Mucosa of descending colon (tissue), 3 donors: ENCODE measurements around the gene RPS5. TPM values are rescaled to one million over a fixed set of nuclear protein-coding genes. Genes with fewer than 3 reads are reported as not detected.
"Not testable (repeated sequence)": the region's sequence is repeated elsewhere in the genome, so short reads cannot be mapped to it uniquely, and the experiment has no call there.

Source experiments
- ATAC-seq: fragments of 200-7000 bp; cut with Tn5 transposase; one replicate; pipeline ENCODE4 v1.9.1; 2020; ENCODE audit warnings: mild to moderate bottlenecking, moderate library complexity
- DNase-seq, 3 donors: peaks; one replicate each; pipeline ENCODE4 v3.0.0-alpha.2; 2020
- H3K36me3 ChIP-seq: fragments of 200-600 bp; one replicate; pipeline ENCODE4 v1.8.0; 2021; ENCODE audit warnings: low read depth, mild to moderate bottlenecking
- H3K4me1 ChIP-seq: fragments of 200-600 bp; one replicate; pipeline ENCODE4 v1.8.0; 2021; ENCODE audit warnings: low read depth, mild to moderate bottlenecking
- H3K4me3 ChIP-seq: fragments of 200-600 bp; one replicate; pipeline ENCODE4 v1.8.0; 2021; ENCODE audit warnings: mild to moderate bottlenecking
- H3K9me3 ChIP-seq: fragments of 200-600 bp; one replicate; pipeline ENCODE4 v1.8.0; 2021; ENCODE audit warnings: mild to moderate bottlenecking
- intact Hi-C, 2 donors: fragments of 100-400 bp; cut with DNase I in 1 of 2; cut with micrococcal nuclease in 1 of 2; formaldehyde crosslinking; loops; one replicate each; pipeline versions ENCODE4 v1.11.0 to v1.11.1; 2022; cut with DNase I, micrococcal nuclease
- microRNA-seq: library from miRNA; unstranded; fragments of <30 nt; microRNA quantifications from one replicate; pipeline ENCODE4, GENCODE V29; 2019
- total RNA-seq, 3 donors: library from RNA; stranded (reverse); fragmentation: NEBNext Ultra II Directional in 2 of 3; extraction: Animal tissue kit (Norgen Biotek cat#: 25700) in 2 of 3; gene quantifications; one replicate each; pipeline versions ENCODE4 v1.2.1 to v1.2.4, GENCODE V29; 2021 to 2023
- TF ChIP-seq, protein P1 (sequence below): fragments of 200-600 bp; IDR thresholded peaks from one replicate; pipeline ENCODE4 v1.8.0; 2022; ENCODE audit warnings: antibody characterized with exemption, mild to moderate bottlenecking
- donor health status: DM: no; HTN: no; CAD: no; lungs with moderate emphysema.
- donor health status: DM: no; HTN: no; CAD: no.
- donor health status: DM: no; HTN: yes; CAD: no.

The RPS5 gene
- total RNA-seq, 3 donors from 2014 or later, result 692 to 768 (median 754) TPM

DNA sequence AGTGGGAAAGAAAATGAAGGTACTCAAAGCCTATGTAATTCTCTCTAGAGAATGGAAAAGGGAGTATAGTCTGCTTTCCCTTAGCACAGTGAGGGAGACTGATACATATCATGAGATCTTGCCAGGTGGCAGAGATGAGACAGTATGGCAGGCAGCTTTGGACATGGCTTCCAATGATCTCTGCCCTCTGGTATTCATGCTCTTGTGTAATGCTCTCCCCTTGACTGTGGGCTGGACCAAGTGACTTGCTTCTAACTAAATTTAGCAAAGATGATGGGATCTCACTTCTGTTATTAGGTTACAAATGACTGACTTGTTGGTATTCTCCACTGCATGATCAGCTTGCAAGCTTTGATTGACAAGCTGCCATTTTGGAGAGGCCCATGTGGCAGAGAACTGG, 42.7 kb downstream of the RPS5 start:
- DNase-seq, result no peak
- TF ChIP-seq, protein P1, sequence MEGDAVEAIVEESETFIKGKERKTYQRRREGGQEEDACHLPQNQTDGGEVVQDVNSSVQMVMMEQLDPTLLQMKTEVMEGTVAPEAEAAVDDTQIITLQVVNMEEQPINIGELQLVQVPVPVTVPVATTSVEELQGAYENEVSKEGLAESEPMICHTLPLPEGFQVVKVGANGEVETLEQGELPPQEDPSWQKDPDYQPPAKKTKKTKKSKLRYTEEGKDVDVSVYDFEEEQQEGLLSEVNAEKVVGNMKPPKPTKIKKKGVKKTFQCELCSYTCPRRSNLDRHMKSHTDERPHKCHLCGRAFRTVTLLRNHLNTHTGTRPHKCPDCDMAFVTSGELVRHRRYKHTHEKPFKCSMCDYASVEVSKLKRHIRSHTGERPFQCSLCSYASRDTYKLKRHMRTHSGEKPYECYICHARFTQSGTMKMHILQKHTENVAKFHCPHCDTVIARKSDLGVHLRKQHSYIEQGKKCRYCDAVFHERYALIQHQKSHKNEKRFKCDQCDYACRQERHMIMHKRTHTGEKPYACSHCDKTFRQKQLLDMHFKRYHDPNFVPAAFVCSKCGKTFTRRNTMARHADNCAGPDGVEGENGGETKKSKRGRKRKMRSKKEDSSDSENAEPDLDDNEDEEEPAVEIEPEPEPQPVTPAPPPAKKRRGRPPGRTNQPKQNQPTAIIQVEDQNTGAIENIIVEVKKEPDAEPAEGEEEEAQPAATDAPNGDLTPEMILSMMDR, result no peak
- peaks cover 86% of the 10 kb centered on the region for H3K9me3 ChIP-seq
- ATAC-seq, result no peak
- intact Hi-C loops, result no loop called here
- H3K36me3 ChIP-seq, result peaks cover 9% of the 10 kb centered on the region
- H3K4me1 ChIP-seq, result no peaks in the 10 kb centered on the region
- no peak overlapping the region for H3K4me3 ChIP-seq

DNA sequence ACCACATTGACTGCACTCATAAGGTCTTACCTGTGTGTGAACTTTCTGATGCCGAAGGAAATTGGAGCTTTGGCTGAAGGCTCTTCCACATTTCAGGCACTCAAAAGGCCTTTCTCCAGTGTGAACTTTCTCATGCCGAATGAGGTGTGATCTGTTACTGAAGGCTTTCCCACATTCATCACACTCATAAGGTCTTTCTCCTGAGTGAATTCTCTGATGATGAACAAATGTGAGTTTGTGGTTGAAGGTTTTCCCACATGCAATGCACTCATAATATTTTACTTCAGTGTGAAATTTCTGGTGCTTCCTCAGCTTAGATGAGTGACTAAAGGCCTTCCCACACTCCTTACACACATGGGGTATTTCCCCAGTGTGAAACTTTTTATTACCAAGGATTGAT, 47.1 kb downstream of the RPS5 start:
- Histone ChIP-seq H3K4me3 (no peak overlapping the region), H3K4me1 (peaks cover 2% of the 10 kb centered on the region), H3K36me3 (peaks cover 27% of the 10 kb centered on the region), H3K9me3 (peaks cover 100% of the 10 kb centered on the region)
- TF ChIP-seq, protein P1, result no peak
- ATAC-seq (no peak), DNase-seq (no peak)
- intact Hi-C loops, result no loop called here

DNA sequence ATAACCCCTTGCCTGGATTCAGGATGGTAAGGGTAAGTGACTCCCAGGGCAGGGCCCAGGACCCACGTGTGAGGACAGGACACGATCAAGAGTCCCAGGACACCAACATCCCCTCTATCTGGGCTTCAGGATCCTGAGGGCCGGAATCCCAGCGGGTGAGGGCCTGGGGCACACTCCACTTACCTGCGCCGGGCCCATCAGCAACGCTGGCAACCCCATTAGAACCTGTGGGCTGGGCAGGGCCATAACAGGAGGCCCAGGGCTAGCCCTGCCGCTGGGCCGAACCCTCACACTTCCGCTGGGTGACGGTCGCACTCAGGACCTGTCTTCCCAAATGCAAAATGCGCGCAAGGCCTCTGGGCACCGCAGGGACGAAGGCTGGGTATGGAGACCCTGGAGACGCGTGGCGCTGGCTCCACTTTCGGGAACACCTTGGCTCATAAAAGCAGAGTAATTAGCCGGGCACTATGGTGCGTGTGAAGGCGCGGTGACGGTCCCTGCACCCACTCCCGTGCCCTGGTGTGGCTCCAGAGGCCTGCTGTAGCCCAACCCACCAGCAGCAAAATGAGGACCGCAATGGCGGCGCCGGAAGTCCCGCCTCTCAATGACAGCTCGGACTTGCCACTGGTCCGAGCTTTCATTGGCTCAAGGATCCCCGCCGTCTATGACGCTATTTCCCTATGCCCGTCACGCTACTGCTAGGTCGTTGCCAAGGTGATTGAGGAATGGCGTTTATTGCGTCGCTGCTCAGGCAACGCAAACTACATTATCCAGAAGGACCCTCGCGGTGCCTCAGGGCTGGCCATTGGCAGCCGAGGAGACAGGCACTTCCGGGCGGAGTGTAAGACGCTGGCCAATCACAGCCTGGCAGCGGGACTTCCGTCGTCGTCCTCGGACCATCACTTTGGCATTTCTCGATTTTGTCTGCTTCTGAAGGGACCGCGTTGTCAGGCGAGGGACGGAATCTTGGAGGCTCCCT, 52.8 kb downstream of the RPS5 start, which contains the start of gene ZNF132:
Gene ZNF132, minus strand, starts transcription at position 578 of the 979 bp plus-strand sequence. Its CDS starts 332 bp downstream, at position 246.
- peaks cover 16% of the 10 kb centered on the region for H3K36me3 ChIP-seq
- peak; percentile 92 to 98 (median 97) for DNase-seq
- peaks cover 10% of the 10 kb centered on the region for H3K4me1 ChIP-seq
- H3K4me3 ChIP-seq, result peak within 1 kb of the TSS; percentile 41
- TF ChIP-seq, protein P1, result no peak
- peak; percentile 99 for ATAC-seq
- peaks cover 53% of the 10 kb centered on the region for H3K9me3 ChIP-seq
- intact Hi-C loops, result no loop called here

DNA sequence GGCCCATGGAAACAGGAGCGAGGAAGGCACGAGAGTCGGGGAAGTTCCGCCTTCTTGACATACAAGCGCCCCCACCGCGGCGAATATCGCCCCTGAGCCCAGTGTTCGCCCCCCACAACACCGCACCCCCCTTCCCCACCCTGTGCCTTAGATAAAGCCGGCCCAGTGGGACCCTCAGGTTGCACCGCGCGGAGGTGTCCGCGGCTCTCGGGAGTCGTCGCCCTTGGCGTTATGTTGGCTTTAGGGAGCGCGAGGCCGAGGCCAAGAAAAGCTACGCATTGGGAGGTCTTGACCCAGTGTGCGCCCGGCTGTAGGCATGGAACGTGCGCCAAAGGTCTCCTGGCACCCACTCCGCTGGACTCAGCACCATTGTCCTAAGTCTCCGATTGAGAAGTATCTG, 53.5 kb downstream of the RPS5 start:
- DNase-seq, result no peak
- peaks cover 10% of the 10 kb centered on the region for H3K4me1 ChIP-seq
- intact Hi-C loops, result no loop called here
- TF ChIP-seq, protein P1, result no peak
- peak overlapping the region; percentile 41 for H3K4me3 ChIP-seq
- H3K36me3 ChIP-seq, result peaks cover 9% of the 10 kb centered on the region
- peaks cover 47% of the 10 kb centered on the region for H3K9me3 ChIP-seq
- ATAC-seq, result no peak

DNA sequence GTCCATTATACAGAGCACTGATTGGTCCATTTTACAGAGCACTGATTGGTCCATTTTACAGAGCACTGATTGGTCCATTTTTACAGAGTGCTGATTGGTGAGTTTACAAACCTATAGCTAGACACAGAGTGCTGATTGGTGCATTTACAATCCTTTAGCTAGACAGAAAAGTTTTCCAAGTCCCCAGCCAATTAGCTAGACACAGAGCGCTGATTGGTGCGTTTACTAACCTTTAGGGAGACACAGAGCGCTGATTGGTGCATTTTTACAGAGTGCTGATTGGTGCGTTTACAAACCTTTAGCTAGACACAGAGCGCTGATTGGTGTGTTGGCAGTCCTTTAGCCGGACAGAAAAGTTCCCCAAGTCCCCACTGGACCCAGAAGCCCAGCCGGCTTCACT, 55.9 kb downstream of the RPS5 start:
- H3K4me3 ChIP-seq, ATAC-seq, intact Hi-C loops, H3K36me3 ChIP-seq, DNase-seq: not testable (repeated sequence)
- Histone ChIP-seq H3K9me3 (peaks cover 22% of the 10 kb centered on the region), H3K4me1 (peaks cover 10% of the 10 kb centered on the region)

Small RNAs within 50 kb of the gene (microRNA-seq; reads per million reads assigned to microRNA genes)
- not detected for gene MIR4754

Other genes starting within 250 kb of the RPS5 start
- gene ZNF329, start 236.5 kb upstream of the RPS5 start, total RNA-seq, result 10 to 100 TPM in 1 of 3 donors, 1 to 10 TPM in 2; 3.5 to 10.3 (median 4.9) TPM
- gene ZNF274, start 204.2 kb upstream of the RPS5 start, total RNA-seq, result 10 to 100 TPM; 13.3 to 26.6 (median 20.5) TPM
- 10 to 100 TPM; 12.1 to 30.5 (median 27.6) TPM for gene ZNF544, start 158.4 kb upstream of the RPS5 start, total RNA-seq
- 1 to 10 TPM; 3.6 to 7.9 (median 3.8) TPM for gene ZNF8, start 108.3 kb upstream of the RPS5 start, total RNA-seq
- 10 to 100 TPM; 25.0 to 31.7 (median 30.0) TPM for gene ERVK3-1, start 81.9 kb upstream of the RPS5 start, total RNA-seq
- gene ZSCAN22, start 60.3 kb upstream of the RPS5 start, total RNA-seq, result 1 to 10 TPM; 2.4 to 5.4 (median 3.2) TPM
- 1 to 10 TPM; 2.0 to 3.7 (median 2.7) TPM for gene A1BG, start 33.8 kb upstream of the RPS5 start, total RNA-seq
- 1 to 10 TPM; 1.1 to 1.9 (median 1.2) TPM for gene ZNF497, start 24.5 kb upstream of the RPS5 start, total RNA-seq
- 1 to 10 TPM; 1.5 to 3.3 (median 2.5) TPM for gene ZNF837, start 6.2 kb upstream of the RPS5 start, total RNA-seq
- gene RNF225, start 8.4 kb downstream of the RPS5 start, total RNA-seq, result not detected
- gene ZNF584, start 21.4 kb downstream of the RPS5 start, total RNA-seq, result 10 to 100 TPM in 1 of 3 donors, 1 to 10 TPM in 2; 5.4 to 15.0 (median 6.9) TPM
- 1 to 10 TPM; 1.5 to 9.8 (median 5.6) TPM for gene ZNF132, start 52.9 kb downstream of the RPS5 start, total RNA-seq
- 1 to 10 TPM; 5.3 to 8.2 (median 6.8) TPM for gene ZNF324B, start 64.4 kb downstream of the RPS5 start, total RNA-seq
- gene ZNF324, start 79.8 kb downstream of the RPS5 start, total RNA-seq, result 10 to 100 TPM; 10.1 to 14.8 (median 12.9) TPM
- 10 to 100 TPM in 2 of 3 donors, 1 to 10 TPM in 1; 9.4 to 12.6 (median 10.6) TPM for gene ZNF446, start 89.1 kb downstream of the RPS5 start, total RNA-seq
- gene SLC27A5, start 124.7 kb downstream of the RPS5 start, total RNA-seq, result 1 to 10 TPM; 1.6 to 7.1 (median 3.9) TPM
- 10 to 100 TPM; 12.1 to 16.7 (median 13.4) TPM for gene ZBTB45, start 132.5 kb downstream of the RPS5 start, total RNA-seq
- gene TRIM28, start 156.8 kb downstream of the RPS5 start, total RNA-seq, result 100 to 1,000 TPM; 180 to 308 (median 202) TPM
- 100 to 1,000 TPM; 125 to 231 (median 195) TPM for gene CHMP2A, start 167.8 kb downstream of the RPS5 start, total RNA-seq
- 100 to 1,000 TPM in 1 of 3 donors, 10 to 100 TPM in 2; 49.4 to 101 (median 66.7) TPM for gene UBE2M, start 171.3 kb downstream of the RPS5 start, total RNA-seq
- 10 to 100 TPM; 30.4 to 43.3 (median 36.1) TPM for gene MZF1, start 186.1 kb downstream of the RPS5 start, total RNA-seq